Liver (tissue), 3 donors: ENCODE data around the gene SPATA46.

ENCODE experiments used
- ATF3 ChIP-seq: IDR thresholded peaks from 2 replicates; pipeline ENCODE4 v1.6.1; 2016; ENCODE audit warnings: antibody characterized with exemption
- CTCF ChIP-seq: fragments of 150-350 bp; IDR thresholded peaks from 2 replicates; pipeline ENCODE4 v1.5.1; 2017; ENCODE audit warnings: improper control_type of control experiment, low read depth, low read length; ENCODE audit not compliant: missing input control
- GABPA ChIP-seq, 2 donors: IDR thresholded peaks in 1 of 2; conservative IDR thresholded peaks in 1 of 2; 2 replicates each; pipeline ENCODE4 v1.6.1; 2016; ENCODE audit warnings: antibody characterized with exemption in 2 of 2, mild to moderate bottlenecking in 1 of 2, moderate library complexity in 1 of 2
- HNF4A ChIP-seq, 2 donors: conservative IDR thresholded peaks; 2 replicates each; pipeline ENCODE4 v1.6.1; 2016; ENCODE audit warnings: antibody characterized with exemption in 2 of 2, mild to moderate bottlenecking in 2 of 2
- JUND ChIP-seq, 2 donors: IDR thresholded peaks; 2 replicates each; pipeline ENCODE4 v1.6.1; 2016; ENCODE audit warnings: antibody characterized with exemption in 2 of 2
- MAX ChIP-seq: IDR thresholded peaks from 2 replicates; pipeline ENCODE4 v1.6.1; 2016; ENCODE audit warnings: antibody characterized with exemption
- RAD21 ChIP-seq, 2 donors: IDR thresholded peaks; 2 replicates each; pipeline ENCODE4 v1.6.1; 2016; ENCODE audit warnings: antibody characterized with exemption in 2 of 2, mild to moderate bottlenecking in 2 of 2
- SP1 ChIP-seq: IDR thresholded peaks from 2 replicates; pipeline ENCODE4 v1.6.1; 2018; ENCODE audit warnings: antibody characterized with exemption, mild to moderate bottlenecking
- TAF1 ChIP-seq: conservative IDR thresholded peaks from 2 replicates; pipeline ENCODE4 v1.6.1; 2016; ENCODE audit warnings: antibody characterized with exemption, mild to moderate bottlenecking
- YY1 ChIP-seq: IDR thresholded peaks from 2 replicates; pipeline ENCODE4 v1.6.1; 2016; ENCODE audit warnings: antibody characterized with exemption, mild to moderate bottlenecking
- donor health status: healthy.
- donor health status: healthy.

GRCh38 chr1:162363823-162364222 lies 12.8 kb downstream of the SPATA46 start:
- TF ChIP-seq CTCF (no peak), GABPA (IDR thresholded peaks at IDR 0.05 in 1 of 2, conservative IDR thresholded peaks at IDR 0.05 in 1 of 2) (no peak), SP1 (no peak), MAX (no peak), RAD21 (IDR thresholded peaks at IDR 0.05) (no peak), HNF4A (conservative IDR thresholded peaks at IDR 0.05) (no peak), TAF1 (no peak), JUND (IDR thresholded peaks at IDR 0.05) (no peak), YY1 (no peak), ATF3 (no peak)
